Natural killer cell (primary cell): Measurements from ENCODE around the gene HIVEP3. TPM values are rescaled to one million over a fixed set of nuclear protein-coding genes. Genes with fewer than 3 reads are reported as not detected.

Experiments used
- ATAC-seq, 3 donors: fragments of 150-1000 bp in 2 of 3; fragments of 200-7000 bp in 1 of 3; cut with Tn5 transposase; 1 replicate in 1 of 3; 2 replicates in 2 of 3; pipeline ENCODE4 v1.10.0; 2021; ENCODE audit warnings: mild to moderate bottlenecking in 2 of 3, moderate library complexity in 2 of 3
- DNase-seq, 2 donors: peaks; one replicate each; pipeline versions ENCODE4 v3.0.0 to v3.0.0-alpha.2; 2013 to 2021; ENCODE audit warnings: mixed read lengths in 1 of 2
- H3K27ac ChIP-seq: one replicate; pipeline ENCODE4 v1.5.1; 2013; ENCODE audit warnings: mild to moderate bottlenecking, low read length
- H3K27me3 ChIP-seq: one replicate; pipeline ENCODE4 v1.6.1; 2013; ENCODE audit warnings: low read length; ENCODE audit not compliant: control insufficient read depth, insufficient read depth
- H3K36me3 ChIP-seq: one replicate; pipeline ENCODE4 v1.6.1; 2013; ENCODE audit warnings: low read length; ENCODE audit not compliant: control insufficient read depth, insufficient read depth
- H3K4me1 ChIP-seq: one replicate; pipeline ENCODE4 v1.6.1; 2013; ENCODE audit warnings: low read length; ENCODE audit not compliant: control insufficient read depth, insufficient read depth
- H3K4me3 ChIP-seq: one replicate; pipeline ENCODE4 v1.5.1; 2013; ENCODE audit warnings: low read length
- H3K9me3 ChIP-seq: one replicate; pipeline ENCODE4 v1.6.1; 2013; ENCODE audit warnings: low read length; ENCODE audit not compliant: control insufficient read depth, insufficient read depth
- H3K27ac Mint-ChIP-seq, 2 donors: one replicate each; pipeline ENCODE4 v1.8.0; 2022; ENCODE audit warnings: mild to moderate bottlenecking in 2 of 2, mixed read lengths in 2 of 2, moderate library complexity in 1 of 2
- H3K27me3 Mint-ChIP-seq, 2 donors: one replicate each; pipeline ENCODE4 v1.8.0; 2022; ENCODE audit warnings: low read depth in 2 of 2, mixed read lengths in 2 of 2
- H3K36me3 Mint-ChIP-seq: one replicate; pipeline ENCODE4 v1.8.0; 2022; ENCODE audit warnings: mixed read lengths
- H3K4me1 Mint-ChIP-seq, 2 donors: one replicate each; pipeline ENCODE4 v1.8.0; 2022; ENCODE audit warnings: mixed read lengths in 2 of 2
- H3K4me3 Mint-ChIP-seq: one replicate; pipeline ENCODE4 v1.8.0; 2022; ENCODE audit warnings: mild to moderate bottlenecking, moderate library complexity, mixed read lengths
- H3K9me3 Mint-ChIP-seq, 2 donors: one replicate each; pipeline ENCODE4 v1.8.0; 2022; ENCODE audit warnings: mixed read lengths in 2 of 2
- WGBS: methylation state at CpG from one replicate; pipeline ENCODE4 v1.1.7; 2013; ENCODE audit warnings: missing lambda C conversion rate; ENCODE audit not compliant: insufficient coverage; 5-methylcytosine and 5-hydroxymethylcytosine counted together
- intact Hi-C: fragments of 100-400 bp; cut with micrococcal nuclease; formaldehyde crosslinking; loops from one replicate; pipeline ENCODE4 v1.14.2; 2022
- total RNA-seq, 4 donors: library from RNA; stranded (reverse); fragments of 120-200 nt in 1 of 4; gene quantifications; one replicate each; pipeline versions ENCODE4 v1.2.3 to v1.2.4, GENCODE V29; 2013 to 2022
- TF ChIP-seq, protein P1 (sequence below): fragments of 200-600 bp; IDR thresholded peaks from one replicate; pipeline ENCODE4 v1.8.0; 2022; ENCODE audit warnings: antibody characterized with exemption

HIVEP3 gene
- total RNA-seq, 3 donors from 2014 or later (not counting 1 experiment from before 2014, with no cell fraction given): 26.2 to 35.2 (median 29.8) TPM

DNA sequence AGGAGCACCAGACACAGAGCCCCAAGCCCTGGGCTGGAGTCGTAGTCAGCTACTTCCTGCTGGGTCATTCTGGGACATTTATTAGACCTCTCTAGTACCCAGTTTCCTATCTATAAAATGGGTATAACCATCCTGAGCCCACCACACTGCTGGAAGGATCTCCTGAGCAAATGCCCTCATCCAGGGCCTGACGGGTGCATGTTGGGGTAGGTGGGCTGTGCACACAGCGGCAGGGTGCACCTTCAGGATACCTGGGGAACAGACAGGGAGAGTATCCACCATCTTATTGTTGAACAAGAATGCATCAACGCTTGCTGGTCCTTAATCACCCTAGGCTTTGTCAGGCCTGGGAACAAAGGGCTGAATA is 191.0 kb downstream of the HIVEP3 start:
- no peaks in the 10 kb centered on the region for H3K27me3 Mint-ChIP-seq
- peak overlapping the region; percentile 88 to 93 for H3K27ac Mint-ChIP-seq
- H3K4me1 Mint-ChIP-seq: peaks cover 57 to 72% of the 10 kb centered on the region in 2 donors
- Histone ChIP-seq H3K4me3 (no peak overlapping the region), H3K36me3 (no peaks in the 10 kb centered on the region), H3K4me1 (peaks cover 58% of the 10 kb centered on the region), H3K27ac (peak overlapping the region; percentile 90), H3K27me3 (no peaks in the 10 kb centered on the region), H3K9me3 (no peaks in the 10 kb centered on the region)
- no peak for DNase-seq
- no peaks in the 10 kb centered on the region for H3K36me3 Mint-ChIP-seq
- 70% methylated on average over 4 of the region's 4 CpGs for WGBS
- peak overlapping the region; percentile 92 for H3K4me3 Mint-ChIP-seq
- TF ChIP-seq, protein P1, sequence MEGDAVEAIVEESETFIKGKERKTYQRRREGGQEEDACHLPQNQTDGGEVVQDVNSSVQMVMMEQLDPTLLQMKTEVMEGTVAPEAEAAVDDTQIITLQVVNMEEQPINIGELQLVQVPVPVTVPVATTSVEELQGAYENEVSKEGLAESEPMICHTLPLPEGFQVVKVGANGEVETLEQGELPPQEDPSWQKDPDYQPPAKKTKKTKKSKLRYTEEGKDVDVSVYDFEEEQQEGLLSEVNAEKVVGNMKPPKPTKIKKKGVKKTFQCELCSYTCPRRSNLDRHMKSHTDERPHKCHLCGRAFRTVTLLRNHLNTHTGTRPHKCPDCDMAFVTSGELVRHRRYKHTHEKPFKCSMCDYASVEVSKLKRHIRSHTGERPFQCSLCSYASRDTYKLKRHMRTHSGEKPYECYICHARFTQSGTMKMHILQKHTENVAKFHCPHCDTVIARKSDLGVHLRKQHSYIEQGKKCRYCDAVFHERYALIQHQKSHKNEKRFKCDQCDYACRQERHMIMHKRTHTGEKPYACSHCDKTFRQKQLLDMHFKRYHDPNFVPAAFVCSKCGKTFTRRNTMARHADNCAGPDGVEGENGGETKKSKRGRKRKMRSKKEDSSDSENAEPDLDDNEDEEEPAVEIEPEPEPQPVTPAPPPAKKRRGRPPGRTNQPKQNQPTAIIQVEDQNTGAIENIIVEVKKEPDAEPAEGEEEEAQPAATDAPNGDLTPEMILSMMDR: no peak
- intact Hi-C loops: loop anchor here (1.0 to 5.0 kb wide), 6 partner anchors 12 to 308 kb away; no protein-coding TSS in a partner anchor
- H3K9me3 Mint-ChIP-seq: no peaks in the 10 kb centered on the region
- no peak for ATAC-seq

DNA sequence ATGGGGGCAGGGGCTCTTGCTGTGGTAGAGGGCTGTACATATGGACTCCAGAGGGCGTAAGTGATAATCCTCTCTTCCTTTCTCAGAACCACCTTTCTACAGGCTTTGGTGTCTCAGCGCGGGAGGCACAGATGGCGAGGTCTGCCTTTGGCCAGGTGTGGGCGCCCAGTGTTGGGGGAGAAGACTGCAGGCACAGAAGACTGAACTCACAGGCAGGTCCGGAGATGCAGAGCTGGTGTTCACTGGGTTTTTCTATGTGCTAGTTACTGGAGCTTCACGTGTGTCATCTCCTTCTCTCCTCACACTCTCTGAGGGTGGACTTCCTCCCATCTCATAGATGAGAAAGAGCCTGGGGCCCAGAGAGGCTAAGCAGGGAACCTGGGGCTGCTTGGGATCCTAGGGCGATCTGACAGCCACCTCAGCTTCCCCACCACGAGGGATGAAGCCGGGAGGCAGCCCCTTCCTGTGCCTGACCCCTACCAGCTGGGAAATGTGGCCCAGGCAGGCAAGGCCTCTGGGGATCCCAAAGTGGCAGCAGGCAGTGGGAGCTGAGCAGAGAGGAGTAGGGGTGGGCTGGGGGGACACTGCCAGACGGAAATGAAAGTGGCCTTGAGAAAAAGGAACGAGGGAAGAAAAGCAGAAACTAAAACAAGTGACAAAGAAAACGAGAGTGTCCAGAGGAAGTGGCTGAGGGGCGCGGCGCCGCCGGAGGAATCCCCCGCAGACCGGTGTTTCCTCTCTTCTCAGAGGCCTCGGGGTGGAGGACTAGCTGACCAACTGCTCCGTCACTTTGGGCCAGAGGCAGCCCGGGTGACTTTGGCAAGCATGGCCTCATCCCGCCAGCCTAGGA is 191.6 kb downstream of the HIVEP3 start:
- Mint-ChIP-seq H3K4me3 (peak overlapping the region; percentile 92), H3K27ac (peak overlapping the region; percentile 88 to 93), H3K4me1 (peaks cover 57 to 75% of the 10 kb centered on the region in 2 donors), H3K27me3 (no peaks in the 10 kb centered on the region), H3K36me3 (no peaks in the 10 kb centered on the region), H3K9me3 (no peaks in the 10 kb centered on the region)
- Histone ChIP-seq H3K27me3 (no peaks in the 10 kb centered on the region), H3K4me3 (peak overlapping the region; percentile 17), H3K4me1 (peaks cover 58% of the 10 kb centered on the region), H3K36me3 (no peaks in the 10 kb centered on the region), H3K27ac (peak overlapping the region; percentile 90), H3K9me3 (no peaks in the 10 kb centered on the region)
- TF ChIP-seq, protein P1: no peak
- intact Hi-C loops: loop anchor here (5.0 kb wide), 2 partner anchors 45 to 65 kb away; no protein-coding TSS in a partner anchor
- DNase-seq (peak; percentile 48 to 59), ATAC-seq (peak; percentile 17 to 62 (median 34))
- 5% methylated on average over 23 of the region's 24 CpGs for WGBS

DNA sequence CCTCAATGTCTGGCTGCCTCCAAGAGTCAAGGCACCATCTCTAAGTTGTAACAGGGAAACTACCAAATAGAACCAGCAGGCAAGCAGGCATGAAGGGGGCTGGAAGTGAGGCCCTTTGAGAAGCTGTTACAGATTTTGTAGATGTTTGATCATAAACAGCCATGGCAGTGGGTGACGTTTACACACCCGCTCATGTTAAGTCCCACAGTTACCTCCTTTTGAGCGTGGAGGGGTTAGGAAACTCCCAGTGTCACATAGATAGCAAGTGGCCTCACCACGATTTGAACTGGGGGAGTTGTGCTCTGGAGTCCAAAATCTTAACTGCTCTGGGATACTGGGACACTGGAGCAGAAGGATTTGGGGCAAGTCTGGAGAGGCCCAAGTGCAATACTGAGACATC is 192.4 kb downstream of the HIVEP3 start:
- intact Hi-C loops: loop anchor here (5.0 kb wide), 2 partner anchors 44 to 64 kb away; no protein-coding TSS in a partner anchor
- 54% methylated on average over 4 of the region's 4 CpGs for WGBS
- H3K9me3 ChIP-seq: no peaks in the 10 kb centered on the region
- H3K36me3 ChIP-seq: no peaks in the 10 kb centered on the region
- ATAC-seq (no peak), DNase-seq (peak in 1 of 2 donors; percentile 22)
- H3K27me3 ChIP-seq: no peaks in the 10 kb centered on the region
- no peaks in the 10 kb centered on the region for H3K9me3 Mint-ChIP-seq
- H3K4me1 ChIP-seq: peaks cover 64% of the 10 kb centered on the region
- peak overlapping the region; percentile 90 for H3K27ac ChIP-seq
- no peaks in the 10 kb centered on the region for H3K27me3 Mint-ChIP-seq
- H3K4me3 Mint-ChIP-seq: peak overlapping the region; percentile 92
- TF ChIP-seq, protein P1: no peak
- peaks cover 49 to 69% of the 10 kb centered on the region in 2 donors for H3K4me1 Mint-ChIP-seq
- H3K27ac Mint-ChIP-seq: peak overlapping the region; percentile 88 to 93
- H3K4me3 ChIP-seq: no peak overlapping the region
- no peaks in the 10 kb centered on the region for H3K36me3 Mint-ChIP-seq
